Fibroblast of skin of right quadriceps (primary cell): ENCODE data around the gene SNX21.

Experiments used
- DNase-seq: peaks from one replicate; pipeline ENCODE4 v3.0.0-alpha.2; 2013

Gene SNX21

DNA sequence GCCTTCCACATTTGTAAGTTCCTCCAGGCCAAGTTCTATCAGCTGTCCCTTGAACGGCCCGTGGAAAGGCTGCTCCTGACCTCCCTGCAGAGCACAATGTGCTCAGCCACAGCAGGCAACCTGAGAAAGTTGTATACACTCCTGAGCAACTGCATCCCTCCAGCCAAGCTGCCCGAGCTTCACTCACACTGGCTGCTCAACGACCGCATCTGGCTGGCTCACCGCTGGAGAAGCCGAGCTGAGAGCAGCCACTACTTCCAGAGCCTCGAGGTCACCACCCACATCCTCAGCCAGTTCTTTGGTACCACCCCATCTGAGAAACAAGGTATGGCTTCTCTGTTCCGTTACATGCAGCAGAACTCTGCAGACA is 49.5 kb downstream of the SNX21 start:
- DNase-seq = no peak

DNA sequence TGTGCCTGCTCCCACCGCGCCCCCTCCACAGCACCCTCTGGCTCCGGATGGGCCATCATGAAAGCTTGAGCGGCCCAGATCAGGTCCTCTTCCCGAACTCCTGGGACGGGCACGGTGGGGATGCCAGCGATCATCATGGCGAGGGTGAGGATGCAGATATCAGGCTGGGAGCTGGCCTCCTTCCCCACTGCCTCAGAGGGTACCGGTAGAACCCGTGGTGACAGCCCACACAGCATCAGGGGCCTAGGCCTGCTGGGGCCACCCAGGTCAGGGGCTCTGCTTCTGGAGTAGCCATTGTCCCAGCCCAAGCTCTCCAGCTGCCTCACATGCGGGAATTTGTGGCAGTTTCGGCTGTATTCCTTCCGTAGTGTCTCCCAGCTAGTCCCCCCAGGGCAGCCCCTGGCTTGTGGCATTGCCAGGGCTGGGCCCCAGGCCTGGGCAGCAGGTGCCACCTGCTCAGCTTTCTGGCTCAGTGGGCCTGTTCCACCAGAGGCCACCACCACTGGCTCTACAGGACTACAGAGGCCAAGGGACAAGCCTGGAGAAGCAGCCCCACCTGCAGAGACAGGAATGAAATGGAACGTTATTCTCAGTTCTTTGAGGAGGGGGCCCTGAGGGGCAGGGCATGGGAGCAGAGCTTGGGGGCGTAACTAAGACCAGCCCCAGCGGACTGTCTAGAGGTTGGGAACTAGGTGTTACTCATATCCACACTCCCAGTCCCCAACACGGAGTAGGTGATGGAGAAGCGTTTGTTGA is 53.2 kb downstream of the SNX21 start:
- no peak for DNase-seq

DNA sequence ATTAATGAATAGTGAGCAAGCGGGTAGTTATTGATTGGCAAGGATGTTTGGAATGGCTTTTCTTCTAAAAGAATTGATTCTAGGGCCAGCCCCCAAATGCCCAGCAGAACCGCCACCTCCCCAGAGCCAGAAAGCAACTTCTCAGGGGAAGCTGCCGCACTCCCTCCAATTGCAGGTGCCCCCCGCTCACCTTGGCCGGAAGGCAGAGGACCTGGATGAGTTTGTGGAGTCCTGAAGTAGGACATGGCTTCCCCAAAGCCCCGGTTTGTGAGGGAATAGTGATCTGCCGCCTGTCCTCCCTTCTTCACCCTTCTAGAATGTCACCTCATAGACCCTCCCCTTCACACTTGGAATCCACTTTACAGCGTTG is 53.7 kb downstream of the SNX21 start, which contains the start of gene SPATA25:
TSS of gene SPATA25 (minus strand) at position 277 of the 370 bp plus-strand sequence. CDS start at position 245, 32 bp downstream.
- DNase-seq = no peak

DNA sequence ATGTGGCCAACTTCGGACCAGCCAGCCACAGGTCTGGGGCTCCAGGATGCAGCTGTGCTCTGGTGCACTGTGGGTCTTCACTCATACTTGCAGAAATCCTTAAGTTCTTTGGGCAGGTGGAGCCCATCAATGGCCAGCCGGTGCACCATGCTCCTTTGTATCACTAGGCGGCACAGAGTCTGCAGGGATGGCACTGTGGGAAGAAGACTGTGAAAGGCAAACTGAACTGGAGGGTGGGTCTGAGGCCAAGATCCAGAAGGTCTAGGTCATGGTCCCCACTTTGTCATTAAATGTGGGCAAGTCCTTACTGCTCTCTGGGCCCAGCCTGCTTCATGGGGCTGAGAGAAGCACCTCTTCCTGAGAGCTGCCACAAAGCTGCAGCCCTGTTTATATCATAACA is 55.1 kb downstream of the SNX21 start:
- DNase-seq = no peak

DNA sequence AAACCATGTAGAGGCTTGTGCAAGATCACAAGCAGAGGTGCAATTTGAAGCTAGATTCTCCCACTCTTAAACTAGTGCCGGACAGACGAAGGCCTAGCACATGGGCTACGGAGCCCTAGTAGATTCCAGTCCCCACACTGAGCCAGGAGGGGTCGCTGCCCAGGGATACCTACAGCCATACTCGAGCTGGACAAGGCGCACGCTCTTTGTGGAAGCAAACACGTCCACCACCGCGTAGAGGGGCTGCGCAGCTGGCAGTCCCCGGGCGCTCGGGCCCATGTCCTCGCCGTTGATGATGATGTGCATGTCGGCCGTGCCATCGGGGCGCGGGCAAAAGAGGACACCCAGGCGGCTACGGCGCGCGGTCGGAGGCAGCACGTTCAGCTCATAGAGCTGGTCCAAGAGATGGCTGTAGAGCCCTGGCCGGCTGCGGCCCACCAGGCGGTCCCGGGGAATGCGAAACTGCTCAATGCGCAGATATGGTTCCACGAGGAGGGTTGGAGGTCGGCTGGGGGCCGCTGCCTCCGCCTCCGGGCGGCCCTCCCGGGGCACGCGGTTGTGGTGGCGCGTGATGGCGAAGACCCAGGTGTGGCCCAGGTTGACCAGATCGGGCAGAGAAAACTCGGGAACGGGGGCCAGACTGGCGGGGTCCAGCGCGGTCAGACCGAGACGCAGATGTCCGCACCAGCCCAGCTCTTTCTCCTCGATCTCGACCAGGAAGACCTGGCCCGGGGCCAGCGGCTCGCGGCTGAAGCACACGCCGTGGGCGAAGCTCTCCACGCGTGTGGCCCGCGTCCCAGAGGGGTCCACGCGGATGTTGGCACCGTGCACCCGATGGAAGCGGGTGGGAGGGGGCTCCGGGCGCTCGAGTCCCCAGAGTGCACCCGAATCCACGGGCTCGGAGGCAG is 56.7 kb downstream of the SNX21 start:
- DNase-seq = peak; percentile 78

DNA sequence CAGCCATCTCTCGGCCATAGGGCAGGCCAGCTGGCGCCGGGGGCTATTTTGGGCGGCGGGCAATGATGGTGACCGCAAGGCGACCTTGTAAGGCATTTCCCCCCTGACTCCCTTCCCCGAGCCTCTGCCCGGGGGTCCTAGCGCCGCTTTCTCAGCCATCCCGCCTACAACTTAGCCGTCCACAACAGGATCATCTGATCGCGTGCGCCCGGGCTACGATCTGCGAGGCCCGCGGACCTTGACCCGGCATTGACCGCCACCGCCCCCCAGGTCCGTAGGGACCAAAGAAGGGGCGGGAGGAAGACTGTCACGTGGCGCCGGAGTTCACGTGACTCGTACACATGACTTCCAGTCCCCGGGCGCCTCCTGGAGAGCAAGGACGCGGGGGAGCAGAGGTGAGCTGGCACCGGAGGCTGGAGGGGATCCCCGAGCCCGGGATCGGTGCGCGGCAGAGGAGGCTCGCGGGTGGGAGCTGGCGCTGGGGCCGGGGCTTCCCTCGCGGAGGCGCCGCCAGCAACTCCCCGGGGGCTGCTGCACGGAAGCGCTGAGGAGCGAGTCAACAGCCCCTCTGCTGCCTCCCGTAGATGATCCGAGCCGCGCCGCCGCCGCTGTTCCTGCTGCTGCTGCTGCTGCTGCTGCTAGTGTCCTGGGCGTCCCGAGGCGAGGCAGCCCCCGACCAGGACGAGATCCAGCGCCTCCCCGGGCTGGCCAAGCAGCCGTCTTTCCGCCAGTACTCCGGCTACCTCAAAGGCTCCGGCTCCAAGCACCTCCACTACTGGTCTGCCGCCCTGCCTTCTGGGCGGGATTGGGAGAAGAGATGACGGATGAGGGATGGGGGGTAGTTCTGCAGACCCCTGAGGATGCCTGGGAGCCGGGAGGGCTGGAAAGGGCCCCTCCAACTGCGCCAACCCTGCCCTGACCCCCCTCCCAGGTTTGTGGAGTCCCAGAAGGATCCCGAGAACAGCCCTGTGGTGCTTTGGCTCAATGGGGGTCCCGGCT is 57.7 kb downstream of the SNX21 start, which contains the start of the genes CTSA and NEURL2:
TSS of gene CTSA (plus strand) at position 351 of the 999 bp plus-strand sequence. CDS start at position 585, 234 bp downstream.
TSS of gene NEURL2 (minus strand) at position 224 of the 999 bp plus-strand sequence. CDS start at position 7, 217 bp downstream.
- peak; percentile 92 for DNase-seq

DNA sequence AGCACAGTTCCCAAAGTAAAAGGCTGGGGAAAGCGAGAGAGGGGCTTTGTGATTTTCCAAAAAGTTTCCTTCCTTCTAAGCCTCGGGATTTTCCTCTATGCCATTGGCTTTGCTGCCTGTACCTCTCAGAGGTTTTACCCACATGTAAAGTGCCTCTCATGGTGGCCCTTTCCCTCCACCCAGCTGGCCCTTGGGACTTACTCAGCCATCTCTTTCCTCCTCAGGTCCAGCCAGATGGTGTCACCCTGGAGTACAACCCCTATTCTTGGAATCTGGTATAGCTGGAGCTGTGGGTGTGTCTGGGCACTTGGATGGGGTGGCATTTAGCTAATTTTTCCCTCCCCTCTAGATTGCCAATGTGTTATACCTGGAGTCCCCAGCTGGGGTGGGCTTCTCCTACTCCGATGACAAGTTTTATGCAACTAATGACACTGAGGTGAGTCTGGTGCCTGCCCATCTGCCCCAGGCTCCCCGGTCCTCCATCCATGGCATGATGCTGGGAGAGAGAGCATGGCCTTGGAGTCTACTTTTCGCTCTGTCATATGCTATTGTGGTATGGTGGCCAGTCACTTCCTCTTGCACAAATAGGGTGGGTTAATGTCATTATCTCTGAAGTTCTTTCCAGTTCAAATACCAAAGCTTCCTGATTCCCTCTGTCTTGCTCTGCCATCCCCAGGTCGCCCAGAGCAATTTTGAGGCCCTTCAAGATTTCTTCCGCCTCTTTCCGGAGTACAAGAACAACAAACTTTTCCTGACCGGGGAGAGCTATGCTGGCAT is 58.6 kb downstream of the SNX21 start:
- peak; percentile 8 for DNase-seq
